SK-N-SH (cell line): ENCODE data around the gene ENTHD1. TPM values are rescaled to one million over a fixed set of nuclear protein-coding genes. Genes with fewer than 3 reads are reported as not detected.

Experiments
- CTCF ChIA-PET: fragments of 300-600, 350-600 bp; formaldehyde crosslinking; extraction: SDS; loops from one replicate; lab custom pipeline; 2021; lab: Yijun Ruan, JAX
- POLR2A ChIA-PET: fragments of 350-600 bp; sonication (Branson Sonifier 250); formaldehyde crosslinking; extraction: SDS; loops from one replicate; lab custom pipeline; 2020; ENCODE audit warnings: antibody characterized with exemption, inconsistent platforms; lab: Yijun Ruan, JAX
- DNase-seq: peaks from one replicate; pipeline ENCODE4 v3.0.0; 2012
- H2AFZ ChIP-seq: fragments of 200-600 bp; sonication (generic); 2 replicates; pipeline ENCODE4 v1.8.1; 2016; ENCODE audit warnings: antibody characterized with exemption, mild to moderate bottlenecking, low read depth
- H3F3A ChIP-seq: fragments of 200-600 bp; sonication (generic); replicated peaks from 2 replicates; pipeline ENCODE3; 2016; ENCODE audit warnings: antibody characterized with exemption, mild to moderate bottlenecking; ENCODE audit not compliant: insufficient read depth
- H3K27ac ChIP-seq, 2 experiments: fragments of 200-500 bp in 1 of 2; fragments of 200-600 bp in 1 of 2; sonication (Bioruptor generic) in 1 of 2; sonication (generic), shearing (Covaris generic) in 1 of 2; 2 replicates each; pipeline versions ENCODE4 v1.5.1 to v1.6.1; 2014 to 2016; ENCODE audit warnings: low read depth in 2 of 2, inconsistent platforms in 1 of 2, low read length in 1 of 2, mild to moderate bottlenecking in 1 of 2, mixed read lengths in 1 of 2
- H3K27me3 ChIP-seq: fragments of 200-600 bp; sonication (generic), shearing (Covaris generic); 2 replicates; pipeline ENCODE4 v1.6.1; 2016; ENCODE audit warnings: mixed run types; ENCODE audit not compliant: insufficient read depth
- H3K36me3 ChIP-seq, 2 experiments: fragments of 200-500 bp in 1 of 2; fragments of 200-600 bp in 1 of 2; sonication (Bioruptor generic) in 1 of 2; sonication (generic) in 1 of 2; replicated peaks in 1 of 2; 2 replicates each; pipeline versions ENCODE3 to v1.5.1; 2014 to 2016; ENCODE audit warnings: low read length in 1 of 2, mild to moderate bottlenecking in 1 of 2; ENCODE audit not compliant: insufficient read depth in 2 of 2, control insufficient read depth in 1 of 2
- H3K4me1 ChIP-seq, 2 experiments: fragments of 200-500 bp in 1 of 2; fragments of 200-600 bp in 1 of 2; sonication (Bioruptor generic) in 1 of 2; sonication (generic), shearing (Covaris generic) in 1 of 2; 2 replicates each; pipeline versions ENCODE4 v1.5.1 to v1.6.1; 2014 to 2016; ENCODE audit warnings: low read depth in 1 of 2, low read length in 1 of 2, mixed run types in 1 of 2; ENCODE audit not compliant: insufficient read depth in 2 of 2, control insufficient read depth in 1 of 2
- H3K4me2 ChIP-seq: fragments of 200-600 bp; sonication (generic), shearing (Covaris generic); 2 replicates; pipeline ENCODE4 v1.6.1; 2017; ENCODE audit warnings: mixed run types
- H3K4me3 ChIP-seq, 2 experiments: fragments of 200-500 bp in 1 of 2; fragments of 200-600 bp in 1 of 2; sonication (Bioruptor generic) in 1 of 2; sonication (generic), shearing (Covaris generic) in 1 of 2; 2 replicates each; pipeline versions ENCODE4 v1.5.1 to v1.8.1; 2014 to 2016; ENCODE audit warnings: low read depth in 2 of 2, inconsistent platforms in 1 of 2, low read length in 1 of 2, mild to moderate bottlenecking in 1 of 2, mixed read lengths in 1 of 2, moderate library complexity in 1 of 2
- H3K79me2 ChIP-seq: fragments of 200-600 bp; sonication (generic); 2 replicates; pipeline ENCODE4 v1.8.1; 2017; ENCODE audit warnings: mild to moderate bottlenecking; ENCODE audit not compliant: insufficient read depth
- H3K9ac ChIP-seq: fragments of 200-600 bp; sonication (generic); 2 replicates; pipeline ENCODE4 v1.6.1; 2017; ENCODE audit warnings: mixed run types
- H3K9me2 ChIP-seq: fragments of 200-600 bp; sonication (generic); 2 replicates; pipeline ENCODE4 v1.6.1; 2017; ENCODE audit warnings: mixed run types
- H3K9me3 ChIP-seq: fragments of 200-600 bp; sonication (generic); 2 replicates; pipeline ENCODE4 v1.6.1; 2017; ENCODE audit warnings: mixed run types, mild to moderate bottlenecking, moderate library complexity
- H4K20me1 ChIP-seq: fragments of 200-600 bp; sonication (generic); 2 replicates; pipeline ENCODE4 v1.6.1; 2017; ENCODE audit warnings: mild to moderate bottlenecking, mixed run types; ENCODE audit not compliant: insufficient read depth
- CTCF ChIP-seq: fragments of 200-600 bp; sonication (generic); IDR thresholded peaks from 2 replicates; pipeline ENCODE4 v1.6.1; 2017; ENCODE audit warnings: antibody characterized with exemption, mild to moderate bottlenecking, moderate library complexity
- EZH2phosphoT487 ChIP-seq: fragments of 200-600 bp; sonication (generic); IDR thresholded peaks from 2 replicates; pipeline ENCODE4 v1.6.1; 2017; ENCODE audit warnings: low read depth, mixed run types, mild to moderate bottlenecking, antibody characterized with exemption, moderate library complexity, borderline replicate concordance
- FOSL2 ChIP-seq: IDR thresholded peaks from 2 replicates; pipeline ENCODE4 v1.4.0; 2012; ENCODE audit warnings: low read depth, mild to moderate bottlenecking, moderate library complexity, borderline replicate concordance
- FOXJ3 ChIP-seq: sonication (generic); formaldehyde crosslinking; IDR thresholded peaks from 2 replicates; pipeline ENCODE4 v1.5.1; 2020; ENCODE audit warnings: mild to moderate bottlenecking, missing genetic modification reagents
- FOXM1 ChIP-seq: IDR thresholded peaks from 2 replicates; pipeline ENCODE4 v1.4.0; 2012; ENCODE audit warnings: low read depth, mild to moderate bottlenecking
- MAX ChIP-seq: IDR thresholded peaks from 2 replicates; pipeline ENCODE4 v1.4.0; 2012; ENCODE audit warnings: low read depth
- NRF1 ChIP-seq: IDR thresholded peaks from 2 replicates; pipeline ENCODE4 v1.6.1; 2012; ENCODE audit warnings: low read depth, mild to moderate bottlenecking, low read length
- POLR2AphosphoS5 ChIP-seq: IDR thresholded peaks from 2 replicates; pipeline ENCODE4 v1.6.1; 2012; ENCODE audit warnings: low read depth, low read length
- RAD21 ChIP-seq: IDR thresholded peaks from 2 replicates; pipeline ENCODE4 v1.6.1; 2012; ENCODE audit warnings: mild to moderate bottlenecking, low read length
- RCOR1 ChIP-seq: fragments of 150-350 bp; IDR thresholded peaks from 2 replicates; pipeline ENCODE4 v1.6.1; 2017; ENCODE audit warnings: antibody characterized with exemption, low read length
- REST ChIP-seq: IDR thresholded peaks from 2 replicates; pipeline ENCODE4 v1.6.1; 2012; ENCODE audit warnings: mild to moderate bottlenecking, low read depth, low read length, moderate library complexity
- RXRA ChIP-seq: IDR thresholded peaks from 2 replicates; pipeline ENCODE4 v1.4.0; 2012; ENCODE audit warnings: low read depth, mild to moderate bottlenecking, borderline replicate concordance
- SMC3 ChIP-seq: IDR thresholded peaks from 2 replicates; pipeline ENCODE4 v1.6.1; 2012; ENCODE audit warnings: low read depth, low read length, improper control_type of control experiment
- TAF1 ChIP-seq: IDR thresholded peaks from 2 replicates; pipeline ENCODE4 v1.6.1; 2012; ENCODE audit warnings: low read depth, mild to moderate bottlenecking, low read length, moderate library complexity, borderline replicate concordance
- TCF12 ChIP-seq: IDR thresholded peaks from 2 replicates; pipeline ENCODE4 v1.4.0; 2012
- TEAD4 ChIP-seq: IDR thresholded peaks from 2 replicates; pipeline ENCODE4 v1.4.0; 2012; ENCODE audit warnings: mild to moderate bottlenecking, borderline replicate concordance; ENCODE audit not compliant: insufficient read depth
- YY1 ChIP-seq: IDR thresholded peaks from 2 replicates; pipeline ENCODE4 v1.4.0; 2012; ENCODE audit warnings: low read depth, mild to moderate bottlenecking
- ZBTB33 ChIP-seq: IDR thresholded peaks from 2 replicates; pipeline ENCODE4 v1.4.0; 2012; ENCODE audit warnings: low read depth, borderline replicate concordance
- WGBS: methylation state at CpG from one replicate; pipeline ENCODE4 v1.1.6; 2017; ENCODE audit warnings: low lambda C conversion rate; 5-methylcytosine and 5-hydroxymethylcytosine counted together
- polyA plus RNA-seq, 3 experiments: library from polyadenylated mRNA; depleted of rRNA; stranded (reverse); fragments of >200 nt; gene quantifications; 2 replicates each; pipeline ENCODE4 v1.2.3, GENCODE V29; 2012

ENTHD1 gene
- polyA plus RNA-seq, 1 of the 3 experiments (the other 2 are of a cell fraction) = not detected

GRCh38 chr22:39750759-39751158, 142.8 kb downstream of the ENTHD1 start:
- DNase-seq = no peak
- ChIA-PET CTCF (no interaction called here), POLR2A (no interaction called here)
- no peak overlapping the region for H3K27ac ChIP-seq
- no peaks in the 10 kb centered on the region for H3K9me2 ChIP-seq
- no peak for TF ChIP-seq ZBTB33
- TF ChIP-seq POLR2AphosphoS5 = no peak
- no peak for TF ChIP-seq FOXJ3 (CRISPR knock-in tag)
- TF ChIP-seq REST = no peak
- TF ChIP-seq RAD21 = no peak
- TF ChIP-seq TCF12 = no peak
- H3K79me2 ChIP-seq = no peaks in the 10 kb centered on the region
- H3K27me3 ChIP-seq = no peaks in the 10 kb centered on the region
- H3K9ac ChIP-seq = no peak overlapping the region
- H3K9me3 ChIP-seq = no peaks in the 10 kb centered on the region
- H3K4me3 ChIP-seq = no peak overlapping the region
- H3K36me3 ChIP-seq = no peaks in the 10 kb centered on the region
- no peak overlapping the region for H3K4me2 ChIP-seq
- no peaks in the 10 kb centered on the region for H3K4me1 ChIP-seq
- H4K20me1 ChIP-seq = no peaks in the 10 kb centered on the region
- H3F3A ChIP-seq = no peaks in the 10 kb centered on the region
- WGBS = 69% methylated on average over 2 of the region's 2 CpGs
- H2AFZ ChIP-seq = no peak overlapping the region

- H3K27ac ChIP-seq = no peak overlapping the region
- H3K27me3 ChIP-seq = no peaks in the 10 kb centered on the region
- no peak overlapping the region for H2AFZ ChIP-seq
- WGBS = 54% methylated on average over 3 of the region's 3 CpGs
- H3K9me2 ChIP-seq = no peaks in the 10 kb centered on the region
- DNase-seq = no peak
- ChIA-PET POLR2A (no interaction called here), CTCF (interaction anchor here (0.9 kb wide), 1 partner anchor 276 kb away, joined by 4 read pairs; no protein-coding TSS in a partner anchor)
- no peak overlapping the region for H3K4me2 ChIP-seq
- H4K20me1 ChIP-seq = no peaks in the 10 kb centered on the region
- no peaks in the 10 kb centered on the region for H3K4me1 ChIP-seq
- no peaks in the 10 kb centered on the region for H3K36me3 ChIP-seq
- no peaks in the 10 kb centered on the region for H3F3A ChIP-seq
- H3K9me3 ChIP-seq = no peaks in the 10 kb centered on the region
- H3K79me2 ChIP-seq = no peaks in the 10 kb centered on the region
- no peak overlapping the region for H3K9ac ChIP-seq
- no peak overlapping the region for H3K4me3 ChIP-seq
- no peak for TF ChIP-seq SMC3
- TF ChIP-seq FOXJ3 (CRISPR knock-in tag) = no peak
- TF ChIP-seq RXRA = no peak
- no peak for TF ChIP-seq NRF1
- no peak for TF ChIP-seq FOXM1
- no peak for TF ChIP-seq CTCF
- TF ChIP-seq FOSL2 = no peak
- TF ChIP-seq TEAD4 = no peak
- no peak for TF ChIP-seq EZH2phosphoT487
- TF ChIP-seq ZBTB33 = no peak
- TF ChIP-seq YY1 = no peak
- TF ChIP-seq RAD21 = no peak
- TF ChIP-seq RCOR1 = no peak
- no peak for TF ChIP-seq TAF1
- no peak for TF ChIP-seq MAX
- TF ChIP-seq TCF12 = no peak
Measured at GRCh38 chr22:39748877-39749276, 144.7 kb downstream of the ENTHD1 start.
